ENCODE data around the gene RUNX3. TPM values are rescaled to one million over a fixed set of nuclear protein-coding genes. Genes with fewer than 3 reads are reported as not detected.

Gene RUNX3
- polyA plus RNA-seq, 6 donors from 2014 or later = 14.7 to 28.7 (median 18.2) TPM

Other genes with a start within 250 kb of the RUNX3 start
- gene CLIC4, start 184.8 kb downstream of the RUNX3 start, polyA plus RNA-seq (ENCODE audit: low read depth in 6 of 6) = 100 to 1,000 TPM in 1 of 6 donors, 10 to 100 TPM in 5; 76.7 to 108 (median 92.1) TPM